GF-D8 (cell line): ENCODE results near the gene ABCA5.

Experiments
- DNase-seq: peaks from one replicate; lab custom pipeline; 2025; lab: John Stamatoyannopoulos, UW

The ABCA5 gene, protein sequence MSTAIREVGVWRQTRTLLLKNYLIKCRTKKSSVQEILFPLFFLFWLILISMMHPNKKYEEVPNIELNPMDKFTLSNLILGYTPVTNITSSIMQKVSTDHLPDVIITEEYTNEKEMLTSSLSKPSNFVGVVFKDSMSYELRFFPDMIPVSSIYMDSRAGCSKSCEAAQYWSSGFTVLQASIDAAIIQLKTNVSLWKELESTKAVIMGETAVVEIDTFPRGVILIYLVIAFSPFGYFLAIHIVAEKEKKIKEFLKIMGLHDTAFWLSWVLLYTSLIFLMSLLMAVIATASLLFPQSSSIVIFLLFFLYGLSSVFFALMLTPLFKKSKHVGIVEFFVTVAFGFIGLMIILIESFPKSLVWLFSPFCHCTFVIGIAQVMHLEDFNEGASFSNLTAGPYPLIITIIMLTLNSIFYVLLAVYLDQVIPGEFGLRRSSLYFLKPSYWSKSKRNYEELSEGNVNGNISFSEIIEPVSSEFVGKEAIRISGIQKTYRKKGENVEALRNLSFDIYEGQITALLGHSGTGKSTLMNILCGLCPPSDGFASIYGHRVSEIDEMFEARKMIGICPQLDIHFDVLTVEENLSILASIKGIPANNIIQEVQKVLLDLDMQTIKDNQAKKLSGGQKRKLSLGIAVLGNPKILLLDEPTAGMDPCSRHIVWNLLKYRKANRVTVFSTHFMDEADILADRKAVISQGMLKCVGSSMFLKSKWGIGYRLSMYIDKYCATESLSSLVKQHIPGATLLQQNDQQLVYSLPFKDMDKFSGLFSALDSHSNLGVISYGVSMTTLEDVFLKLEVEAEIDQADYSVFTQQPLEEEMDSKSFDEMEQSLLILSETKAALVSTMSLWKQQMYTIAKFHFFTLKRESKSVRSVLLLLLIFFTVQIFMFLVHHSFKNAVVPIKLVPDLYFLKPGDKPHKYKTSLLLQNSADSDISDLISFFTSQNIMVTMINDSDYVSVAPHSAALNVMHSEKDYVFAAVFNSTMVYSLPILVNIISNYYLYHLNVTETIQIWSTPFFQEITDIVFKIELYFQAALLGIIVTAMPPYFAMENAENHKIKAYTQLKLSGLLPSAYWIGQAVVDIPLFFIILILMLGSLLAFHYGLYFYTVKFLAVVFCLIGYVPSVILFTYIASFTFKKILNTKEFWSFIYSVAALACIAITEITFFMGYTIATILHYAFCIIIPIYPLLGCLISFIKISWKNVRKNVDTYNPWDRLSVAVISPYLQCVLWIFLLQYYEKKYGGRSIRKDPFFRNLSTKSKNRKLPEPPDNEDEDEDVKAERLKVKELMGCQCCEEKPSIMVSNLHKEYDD (N-terminal part only)

DNA sequence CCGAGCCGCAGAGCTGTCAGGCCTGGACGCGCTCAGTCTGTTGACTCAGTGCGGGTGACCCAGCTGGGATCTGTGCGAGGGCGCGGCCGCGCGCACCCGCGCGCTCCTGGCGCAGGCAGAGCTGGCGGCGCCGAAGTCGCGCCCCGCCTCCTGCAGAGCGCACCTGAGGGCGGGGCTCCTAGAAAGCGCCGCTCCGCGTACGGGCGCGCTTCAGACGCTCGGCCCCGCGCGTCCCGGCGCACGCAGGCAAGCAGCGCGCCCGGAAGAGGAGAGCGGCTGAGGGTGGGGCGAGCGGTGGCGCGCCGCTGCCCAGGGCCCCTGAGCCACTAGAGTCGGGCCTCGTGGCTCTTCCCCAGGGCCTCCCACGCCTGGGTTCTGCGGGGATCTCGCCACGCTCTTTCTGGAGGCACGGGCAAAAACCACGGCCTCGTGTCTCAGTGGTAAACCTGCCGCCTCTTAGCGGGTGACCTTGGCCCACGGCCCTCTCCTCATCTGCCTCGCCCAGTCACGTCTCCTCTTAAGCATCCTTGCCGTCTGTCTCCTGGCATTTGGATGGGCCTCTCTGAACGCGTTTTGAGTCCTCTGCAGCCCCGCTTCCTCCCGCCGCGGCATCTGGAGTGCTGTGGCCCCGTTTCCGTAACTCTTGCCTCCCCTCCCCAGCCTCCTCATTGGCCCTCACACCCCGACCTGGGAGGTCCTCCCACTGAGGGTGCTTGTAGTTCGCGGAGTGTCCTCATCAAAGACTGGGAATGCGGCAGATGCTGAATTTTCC is at the start of gene ABCA5:
Gene ABCA5 (minus strand): TSS at position 74 of the 772 bp plus-strand sequence. CDS start 12,718 bp downstream, outside the sequence.
- DNase-seq, result no peak

DNA sequence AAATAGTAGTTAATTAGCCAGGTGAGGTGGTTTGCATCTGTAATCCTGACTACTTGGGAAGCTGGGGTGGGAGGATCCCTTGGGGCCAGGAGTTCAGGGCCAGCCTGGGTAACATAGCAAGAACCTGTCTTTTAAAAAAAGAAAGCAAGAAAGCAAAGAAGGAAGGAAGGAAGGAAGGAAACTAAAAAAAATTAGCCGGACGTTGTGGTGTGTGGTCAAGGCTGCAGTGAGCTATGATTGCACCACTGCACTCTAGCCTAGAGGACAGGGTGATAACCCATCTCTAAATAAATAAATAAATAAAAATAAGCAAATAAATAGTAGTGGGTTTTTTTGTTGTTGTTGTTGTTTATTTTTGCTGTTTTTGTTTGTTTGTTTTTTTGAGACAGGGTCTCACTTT is 48.3 kb upstream of the ABCA5 start:
- no peak for DNase-seq

DNA sequence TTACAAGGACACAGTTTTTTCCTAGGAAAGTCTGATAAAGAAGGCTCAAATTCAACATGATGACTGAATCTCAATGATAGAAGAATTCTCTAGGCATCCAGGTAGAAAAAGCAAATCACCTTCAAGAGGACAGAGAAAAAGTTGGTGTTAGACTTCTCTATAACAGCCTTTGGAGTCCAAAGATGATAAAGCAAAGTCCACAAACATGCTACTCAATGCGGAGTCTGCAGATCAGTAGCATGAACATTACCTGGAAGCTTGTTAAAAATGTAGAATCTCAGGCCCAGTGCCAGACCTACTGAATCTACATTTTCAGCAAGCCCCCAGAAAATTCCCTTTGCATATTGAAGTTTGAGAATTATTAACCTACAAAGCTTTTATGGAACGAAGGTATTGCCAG is 46.1 kb upstream of the ABCA5 start:
- DNase-seq, result no peak

DNA sequence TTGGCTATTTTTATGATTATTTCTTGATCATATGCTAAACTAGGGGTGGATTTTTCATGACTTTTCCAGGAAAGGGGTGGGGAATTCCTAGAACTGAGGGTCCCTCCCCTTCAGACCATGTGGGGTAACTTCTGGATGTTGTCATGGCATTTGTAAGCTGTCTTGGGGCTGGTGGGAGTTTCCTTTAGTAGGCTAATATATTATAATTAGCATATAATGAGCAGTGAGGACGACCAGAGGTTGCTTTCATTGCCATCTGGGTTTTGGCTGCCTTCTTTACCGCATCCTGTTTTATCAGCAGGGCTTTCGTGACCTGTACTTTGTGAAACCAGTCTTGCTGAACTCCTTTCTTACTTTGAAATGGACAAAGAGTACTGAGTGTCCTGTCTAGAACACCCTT is 40.4 kb upstream of the ABCA5 start:
- no peak for DNase-seq

DNA sequence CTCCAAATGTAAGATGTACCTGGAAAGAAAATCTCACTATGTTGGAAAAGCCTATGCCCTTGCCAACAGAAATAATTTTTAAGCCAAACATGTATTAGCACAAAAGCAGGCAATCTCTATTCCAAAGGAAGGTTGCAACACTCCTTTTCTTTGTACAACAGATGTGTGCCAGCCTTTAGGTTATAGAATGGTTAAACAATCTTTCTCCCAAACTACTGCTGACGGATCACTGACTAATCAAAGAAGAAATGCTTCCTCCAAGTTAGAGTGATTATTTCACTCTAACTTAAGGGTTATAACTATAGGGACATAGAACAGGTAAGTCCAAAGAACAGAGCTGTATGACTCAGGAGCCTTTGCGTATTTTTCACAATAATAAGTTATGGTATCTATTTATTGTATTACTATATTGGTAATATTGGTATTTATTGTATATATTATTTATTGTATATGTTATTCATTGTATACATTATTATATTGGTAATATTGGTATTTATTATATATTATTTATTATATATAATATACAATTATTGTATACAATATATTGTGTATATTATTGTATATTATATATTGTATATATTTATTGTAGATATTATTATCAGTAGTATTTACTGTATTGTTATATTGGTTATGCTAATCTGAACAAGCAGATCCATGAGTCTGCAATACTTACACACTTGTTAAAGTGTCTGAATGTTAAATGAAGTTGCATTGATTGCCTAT is 36.7 kb upstream of the ABCA5 start:
- no peak for DNase-seq

DNA sequence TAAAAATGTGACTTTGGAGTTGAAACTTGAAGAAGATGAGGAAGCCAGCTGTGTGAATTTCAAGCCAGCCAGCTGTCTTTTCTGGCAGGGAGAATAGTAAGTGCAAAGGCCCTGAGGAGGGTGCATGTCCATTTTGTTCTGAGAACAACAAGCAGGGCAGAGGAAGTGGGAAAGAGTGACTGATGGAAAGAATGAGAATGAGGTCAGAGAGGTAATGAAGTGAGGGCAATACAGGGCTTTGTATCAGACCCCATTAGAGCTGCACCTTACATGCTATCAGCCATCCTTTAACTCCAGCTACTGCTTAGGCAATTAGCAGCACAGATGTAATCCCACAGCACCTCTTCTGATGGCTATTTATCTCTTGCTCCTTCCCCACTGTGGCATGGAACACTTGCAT is 34.2 kb upstream of the ABCA5 start:
- DNase-seq, result no peak

DNA sequence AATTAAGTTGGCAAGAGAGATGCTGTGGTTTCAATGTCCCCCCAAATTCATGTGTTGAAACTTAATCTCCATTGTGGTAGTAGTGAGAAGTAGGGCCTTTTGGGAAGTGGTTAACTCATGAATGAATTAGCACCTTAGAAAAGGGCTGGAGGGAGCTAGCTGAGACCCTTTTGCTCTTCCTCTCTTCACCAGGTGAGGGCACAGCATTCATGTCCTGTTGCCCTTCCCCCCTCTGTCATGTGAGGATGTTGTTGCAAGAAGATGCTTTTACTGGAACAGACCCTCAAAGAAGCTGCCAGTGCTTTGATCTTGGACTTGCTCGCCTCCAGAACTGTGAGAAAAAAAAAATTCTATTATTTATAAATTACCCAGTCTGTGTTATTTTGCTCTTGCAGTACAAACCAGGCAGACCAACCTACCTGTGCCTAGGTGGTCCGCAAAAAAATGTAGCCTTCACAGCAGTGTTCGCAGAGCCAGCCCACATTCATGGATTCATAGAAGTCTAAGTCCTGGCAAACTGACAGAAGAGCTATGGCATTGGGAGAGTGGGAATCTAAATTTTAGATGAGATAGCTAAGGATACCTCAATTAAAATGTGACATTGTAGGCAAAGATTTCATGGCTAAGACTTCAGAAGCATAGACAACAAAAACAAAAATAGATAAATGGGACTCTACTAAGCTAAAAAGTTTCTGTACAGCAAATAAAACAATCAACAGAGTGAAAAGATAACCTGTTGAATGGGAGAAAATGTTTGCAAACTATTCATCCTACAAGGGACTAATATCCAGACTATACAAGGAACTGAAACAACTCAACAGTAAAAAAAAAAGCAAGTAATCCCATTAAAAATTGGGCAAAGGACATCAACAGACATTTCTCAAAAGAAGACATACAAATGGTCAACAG is 32.0 kb upstream of the ABCA5 start:
- no peak for DNase-seq

DNA sequence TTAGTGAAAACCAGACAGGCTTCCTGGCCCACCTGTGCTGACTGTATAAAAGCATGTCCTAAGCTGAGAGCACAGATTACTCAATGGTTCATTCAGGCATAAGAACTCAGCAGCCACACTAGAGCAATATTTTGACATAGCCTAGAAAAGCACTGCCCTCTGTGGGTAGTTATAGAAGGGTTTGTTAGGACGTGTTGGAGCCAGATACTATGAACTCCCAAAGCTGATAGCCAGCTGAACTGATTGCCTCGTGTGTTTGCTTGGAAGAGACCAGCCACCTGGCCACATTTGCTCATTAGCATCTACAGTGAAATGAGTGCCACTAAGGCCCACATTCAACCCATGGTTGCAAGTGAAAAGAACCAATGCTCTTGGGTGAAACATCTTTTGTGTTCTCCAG is 30.8 kb upstream of the ABCA5 start:
- no peak for DNase-seq

DNA sequence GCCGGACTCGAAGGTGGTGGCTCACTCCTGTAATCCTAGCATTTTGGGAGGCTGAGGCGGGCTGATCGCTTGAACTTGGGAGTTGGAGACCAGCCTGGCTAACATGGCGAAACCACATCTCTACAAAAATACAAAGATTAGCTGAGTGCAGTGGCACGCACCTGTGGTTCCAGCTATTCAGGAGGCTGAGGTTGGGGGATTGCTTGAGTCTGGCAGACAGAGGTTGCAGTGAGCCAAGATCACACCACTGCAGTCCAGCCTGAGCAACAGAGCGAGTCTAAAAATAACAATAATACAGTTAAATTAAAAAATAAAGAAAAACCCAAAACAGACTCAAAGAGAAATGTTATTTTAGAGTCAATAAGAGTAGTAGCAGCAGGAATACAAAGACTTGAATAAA is 29.7 kb upstream of the ABCA5 start:
- DNase-seq, result no peak

DNA sequence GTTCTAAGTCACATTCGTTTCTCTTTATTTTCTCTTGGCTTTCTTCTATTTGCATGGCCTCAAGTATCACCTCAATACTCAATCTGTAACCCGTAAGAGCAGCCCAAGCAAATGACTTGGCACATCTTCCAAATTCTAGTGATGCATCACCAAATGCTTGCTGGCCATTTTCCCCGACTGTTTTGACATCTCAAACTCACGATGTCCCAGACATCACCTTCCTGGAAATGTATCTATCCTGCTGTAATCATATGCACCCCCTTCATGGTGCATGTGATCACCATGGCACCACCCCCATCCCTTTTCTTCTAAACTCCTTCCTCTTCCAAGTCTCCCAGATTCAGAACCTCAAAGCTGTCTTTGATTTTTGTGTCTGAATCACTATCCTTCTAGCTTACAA is 24.0 kb upstream of the ABCA5 start:
- no peak for DNase-seq

DNA sequence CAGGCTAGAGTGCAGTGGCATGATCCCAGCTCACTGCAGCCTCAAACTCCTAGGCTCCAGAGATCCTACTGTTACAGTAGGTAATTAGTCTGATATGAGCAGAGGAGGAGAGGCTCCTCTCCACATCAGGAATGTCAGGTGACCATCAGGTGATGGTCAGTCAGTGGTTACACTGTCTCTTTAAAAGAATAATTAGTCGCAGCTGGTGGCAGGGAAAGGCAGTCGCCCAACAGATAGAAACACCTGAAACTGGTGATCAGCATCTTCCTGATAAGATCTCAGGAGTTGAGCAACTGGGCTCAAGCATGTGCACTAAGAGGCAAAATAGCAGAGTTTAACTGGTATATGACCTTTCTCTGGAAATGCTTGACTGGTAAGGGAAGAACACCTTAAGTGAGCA is 21.5 kb upstream of the ABCA5 start:
- no peak for DNase-seq

DNA sequence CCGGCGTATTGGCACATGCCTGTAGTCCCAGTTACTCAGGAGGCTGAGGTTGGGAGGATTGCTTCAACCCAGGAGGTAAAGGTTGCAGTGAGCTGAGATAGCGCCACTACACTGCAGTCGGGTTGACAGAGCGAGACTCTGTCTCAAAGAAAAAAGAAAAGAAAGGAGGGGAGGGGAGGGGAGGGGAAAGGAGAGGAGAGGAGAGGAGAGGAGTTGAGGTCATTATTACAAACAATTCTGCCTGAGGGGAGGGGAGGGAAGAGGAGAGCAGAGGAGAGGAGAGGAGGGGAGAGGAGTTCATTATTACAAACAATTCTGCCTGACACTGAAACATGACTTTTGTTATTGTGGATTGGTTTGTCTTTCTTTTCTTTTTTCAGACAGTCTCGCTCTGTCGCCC is 19.8 kb upstream of the ABCA5 start:
- DNase-seq, result no peak

DNA sequence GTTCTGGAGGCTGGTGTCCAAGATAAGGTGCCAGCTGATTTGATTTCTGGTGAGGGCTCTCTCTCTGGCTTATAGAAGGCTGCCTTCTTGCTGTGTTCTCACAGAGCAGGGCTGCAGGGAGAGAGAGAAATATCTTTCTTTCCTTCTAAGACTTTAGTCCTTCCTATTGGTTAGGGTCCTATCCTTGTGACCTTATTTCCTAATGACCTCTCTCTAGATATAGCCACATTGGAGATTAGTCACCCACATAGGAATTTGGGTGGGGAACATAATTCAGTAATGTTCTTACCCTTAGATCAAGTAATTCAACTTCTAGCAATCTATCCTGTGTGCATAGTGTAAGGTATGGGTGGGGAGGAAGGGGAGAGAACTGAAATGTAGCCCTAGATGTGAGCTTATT is 18.0 kb upstream of the ABCA5 start:
- no peak for DNase-seq

DNA sequence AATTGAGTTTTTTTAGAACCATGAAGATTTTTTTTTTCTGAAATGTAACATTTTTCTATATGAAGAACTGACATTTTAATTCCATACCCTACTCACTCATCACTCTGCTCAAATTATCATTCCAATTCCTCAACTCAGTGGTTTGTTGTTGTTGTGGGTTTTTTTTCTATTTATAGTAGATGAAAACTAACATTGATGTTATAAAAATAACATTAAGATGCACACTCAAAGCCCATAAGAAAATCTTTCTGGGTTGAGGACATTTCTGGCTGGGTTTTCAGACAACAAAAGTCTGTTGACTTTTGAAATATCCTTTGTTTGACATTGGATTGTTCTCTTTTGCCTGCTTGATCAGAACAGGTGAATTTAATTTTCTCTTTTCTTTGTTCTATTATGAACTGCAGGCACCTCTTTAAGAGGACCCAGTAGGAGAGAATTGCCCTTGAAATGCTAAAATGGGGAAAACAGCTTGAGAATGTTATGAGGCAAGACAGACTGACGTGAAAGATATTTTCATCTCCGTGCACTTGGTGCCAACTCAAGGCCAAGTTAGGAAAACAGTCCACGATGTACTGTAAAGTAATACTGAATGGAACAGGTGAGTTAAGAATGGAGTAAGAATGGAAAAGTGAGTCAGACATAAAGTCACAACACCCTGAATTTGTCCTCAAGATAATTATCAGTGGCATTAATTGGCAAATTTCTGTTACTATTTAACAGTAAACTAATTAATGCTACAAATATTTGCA is 16.1 kb upstream of the ABCA5 start:
- DNase-seq, result no peak

DNA sequence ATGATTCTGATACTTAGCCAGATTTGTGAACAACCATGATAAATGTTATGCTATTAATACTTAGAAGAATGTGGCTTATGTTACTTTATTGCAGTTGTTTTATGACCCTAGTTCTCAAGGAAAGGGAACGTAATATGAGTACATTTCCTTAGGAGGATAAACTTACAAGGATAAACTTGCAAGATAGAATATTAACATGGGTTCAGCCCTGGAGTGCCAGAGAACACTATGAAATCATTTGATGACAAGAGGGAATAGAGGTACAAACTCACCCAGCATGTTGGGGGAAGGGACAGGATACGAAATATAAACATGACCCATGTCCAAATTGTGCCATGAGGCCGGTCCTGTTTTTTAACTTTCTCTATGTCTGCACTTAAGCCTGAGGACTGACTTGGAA is 13.0 kb upstream of the ABCA5 start:
- DNase-seq, result no peak

DNA sequence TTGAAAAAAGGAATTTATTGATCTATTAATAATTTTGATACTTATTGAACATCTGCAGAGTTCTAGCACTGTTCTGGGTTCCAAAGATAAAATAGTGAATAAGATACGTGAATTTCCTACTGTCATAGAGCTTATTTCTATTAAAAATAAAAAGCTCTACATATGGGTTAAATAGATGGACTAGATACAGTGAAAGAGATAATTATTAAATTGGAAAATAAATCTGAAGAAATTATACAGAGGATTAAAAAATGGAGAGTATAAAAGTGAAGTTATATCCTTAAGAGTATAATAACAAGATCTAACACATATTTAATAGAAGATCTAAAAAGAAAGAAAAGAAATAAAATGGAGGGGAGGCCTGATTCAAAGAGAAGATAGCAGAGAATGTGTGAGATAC is 10.1 kb upstream of the ABCA5 start:
- no peak for DNase-seq

DNA sequence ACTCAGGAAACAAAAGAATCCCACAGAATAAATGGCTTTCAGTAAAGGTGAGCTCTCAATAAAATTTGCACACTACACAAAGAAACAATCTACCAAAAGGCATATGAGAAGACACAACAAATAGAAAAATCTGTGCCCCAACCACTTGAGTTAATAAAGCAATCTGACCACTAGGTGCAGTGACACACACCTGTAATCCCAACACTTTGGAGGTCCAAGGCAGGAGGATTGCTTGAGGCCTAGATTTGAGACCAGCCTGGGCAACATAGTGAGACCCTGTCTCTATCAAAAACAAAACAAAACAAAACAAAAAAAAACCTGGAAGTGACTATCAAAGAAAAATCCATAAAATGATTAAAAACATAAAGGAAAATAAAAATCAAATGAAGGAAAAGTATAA is 9.6 kb upstream of the ABCA5 start:
- DNase-seq, result no peak

DNA sequence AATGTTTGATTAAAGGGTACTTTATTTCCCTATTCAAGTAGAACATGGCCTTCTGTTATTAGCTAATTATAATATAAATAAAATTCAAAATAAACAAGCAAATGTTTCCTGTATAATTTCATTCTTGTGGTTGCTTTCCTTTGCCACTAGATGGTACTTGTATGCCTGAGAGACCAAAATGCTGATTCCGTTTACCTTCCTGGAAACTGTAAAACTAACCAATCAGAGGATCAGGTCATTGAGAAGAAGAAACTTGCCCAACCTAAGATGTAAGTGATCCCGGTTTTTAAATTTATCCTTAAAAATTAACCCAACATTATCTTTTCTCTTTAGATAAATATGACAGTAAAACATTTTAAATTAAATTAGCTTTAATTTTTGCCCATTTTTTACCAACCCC is 8.1 kb upstream of the ABCA5 start:
- no peak for DNase-seq

DNA sequence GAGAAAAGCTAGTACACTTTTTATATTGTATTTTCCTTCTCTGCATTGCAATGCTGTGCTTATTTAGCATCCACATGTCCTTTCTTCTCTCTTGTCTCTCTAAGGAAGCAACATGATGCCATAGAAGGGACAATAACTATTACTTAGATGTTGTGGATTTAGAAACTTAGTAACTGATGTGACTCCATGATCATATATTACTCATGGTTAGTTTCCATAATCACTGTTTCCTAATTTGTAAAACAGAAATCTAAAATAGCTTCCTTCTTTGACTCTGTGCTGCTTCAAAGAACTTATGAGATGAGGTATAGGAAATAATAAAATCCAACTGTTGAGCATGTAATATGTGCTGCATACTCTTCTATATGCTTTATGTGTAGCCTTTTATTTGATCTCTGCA is 6.6 kb upstream of the ABCA5 start:
- DNase-seq, result no peak
